IMR-90 (cell line): ENCODE measurements around the gene PACSIN2. TPM values are rescaled to one million over a fixed set of nuclear protein-coding genes. Genes with fewer than 3 reads are reported as not detected.
"Not testable (repeated sequence)": the region's sequence is repeated elsewhere in the genome, so short reads cannot be mapped to it uniquely, and the experiment has no call there.

Experiments used
- ATAC-seq: fragments of 200-7000 bp; cut with Tn5 transposase; 2 replicates; pipeline ENCODE4 v1.9.1; 2020; ENCODE audit warnings: low read depth, mild to moderate bottlenecking, moderate library complexity
- BruUV-seq: library from RNA; stranded (reverse); fragments of 400-500 nt; replicated peaks from 2 replicates; lab custom pipeline; 2021; lab: Mats Ljungman, UMichigan
- CTCF ChIA-PET: fragments of 300-600 bp; formaldehyde crosslinking; extraction: SDS; loops from one replicate; lab custom pipeline; 2021; ENCODE audit warnings: antibody characterized with exemption; lab: Yijun Ruan, JAX
- POLR2A ChIA-PET: fragments of 300-600 bp; sonication (Branson Sonifier 250); formaldehyde crosslinking; loops from one replicate; lab custom pipeline; 2022; ENCODE audit warnings: antibody characterized with exemption; ENCODE audit not compliant: unreplicated experiment; lab: Charles Lee
- DNase-seq: peaks from one replicate; pipeline ENCODE4 v3.0.0; 2013
- H2AFZ ChIP-seq: replicated peaks from 2 replicates; pipeline ENCODE3; 2013; ENCODE audit warnings: low read length, mild to moderate bottlenecking; ENCODE audit not compliant: poor library complexity
- H2AK5ac ChIP-seq: 2 replicates; pipeline ENCODE4 v1.6.1; 2013; ENCODE audit warnings: low read depth, low read length, inconsistent platforms
- H2AK9ac ChIP-seq: replicated peaks from 2 replicates; pipeline ENCODE3; 2013; ENCODE audit warnings: mild to moderate bottlenecking, low read depth, low read length, moderate library complexity; ENCODE audit not compliant: poor library complexity
- H2BK120ac ChIP-seq: 2 replicates; pipeline ENCODE4 v1.6.1; 2013; ENCODE audit warnings: low read depth, low read length, inconsistent platforms
- H2BK15ac ChIP-seq: 3 replicates; pipeline ENCODE4 v1.6.1; 2013; ENCODE audit warnings: low read depth, low read length, inconsistent platforms
- H2BK20ac ChIP-seq: 2 replicates; pipeline ENCODE4 v1.6.1; 2013; ENCODE audit warnings: low read depth, mild to moderate bottlenecking, inconsistent platforms, low read length, moderate library complexity
- H2BK5ac ChIP-seq: 2 replicates; pipeline ENCODE4 v1.6.1; 2013; ENCODE audit warnings: mild to moderate bottlenecking, low read depth, low read length, inconsistent platforms; ENCODE audit not compliant: poor library complexity, severe bottlenecking
- H3K14ac ChIP-seq: replicated peaks from 2 replicates; pipeline ENCODE4 v1.6.1; 2013; ENCODE audit warnings: low read depth, low read length, inconsistent platforms
- H3K18ac ChIP-seq: 2 replicates; pipeline ENCODE4 v1.6.1; 2013; ENCODE audit warnings: low read depth, low read length, control low read depth
- H3K23ac ChIP-seq: 2 replicates; pipeline ENCODE4 v1.6.1; 2013; ENCODE audit warnings: low read depth, low read length, inconsistent platforms
- H3K27ac ChIP-seq: 2 replicates; pipeline ENCODE4 v1.5.1; 2013; ENCODE audit warnings: mild to moderate bottlenecking, control low read depth, low read length; ENCODE audit not compliant: insufficient read depth
- H3K27me3 ChIP-seq: 2 replicates; pipeline ENCODE4 v1.6.1; 2013; ENCODE audit warnings: low read length; ENCODE audit not compliant: control insufficient read depth, insufficient read depth
- H3K36me3 ChIP-seq: 2 replicates; pipeline ENCODE4 v1.6.1; 2013; ENCODE audit warnings: low read length, mixed read lengths; ENCODE audit not compliant: control insufficient read depth, insufficient read depth
- H3K4ac ChIP-seq: 2 replicates; pipeline ENCODE4 v1.6.1; 2013; ENCODE audit warnings: low read depth, low read length, inconsistent platforms
- H3K4me1 ChIP-seq: 2 replicates; pipeline ENCODE4 v1.6.1; 2013; ENCODE audit warnings: low read length, mixed read lengths; ENCODE audit not compliant: control insufficient read depth, insufficient read depth
- H3K4me2 ChIP-seq: 2 replicates; pipeline ENCODE4 v1.6.1; 2013; ENCODE audit warnings: low read depth, mild to moderate bottlenecking, control low read depth, low read length, moderate library complexity
- H3K4me3 ChIP-seq: 2 replicates; pipeline ENCODE4 v1.5.1; 2013; ENCODE audit warnings: low read depth, mild to moderate bottlenecking, control low read depth, low read length, moderate library complexity; ENCODE audit not compliant: insufficient read depth
- H3K56ac ChIP-seq: 2 replicates; pipeline ENCODE4 v1.6.1; 2013; ENCODE audit warnings: low read length, inconsistent platforms; ENCODE audit not compliant: insufficient read depth; ENCODE audit errors: extremely low read depth
- H3K79me1 ChIP-seq, 2 experiments: 2 replicates each; pipeline ENCODE4 v1.6.1; 2013; ENCODE audit warnings: low read length in 2 of 2, inconsistent platforms in 1 of 2, low read depth in 1 of 2
- H3K9ac ChIP-seq: 2 replicates; pipeline ENCODE4 v1.6.1; 2013; ENCODE audit warnings: low read depth, low read length, control low read depth
- H3K9me1 ChIP-seq: 2 replicates; pipeline ENCODE4 v1.6.1; 2013; ENCODE audit warnings: low read length, inconsistent platforms; ENCODE audit not compliant: insufficient read depth
- H3K9me3 ChIP-seq: 2 replicates; pipeline ENCODE4 v1.6.1; 2013; ENCODE audit warnings: low read length; ENCODE audit not compliant: control insufficient read depth, insufficient read depth
- H4K20me1 ChIP-seq: 2 replicates; pipeline ENCODE4 v1.6.1; 2013; ENCODE audit warnings: low read length, inconsistent platforms; ENCODE audit not compliant: insufficient read depth
- H4K5ac ChIP-seq: 2 replicates; pipeline ENCODE4 v1.6.1; 2013; ENCODE audit warnings: mild to moderate bottlenecking, low read depth, low read length, control low read depth
- H4K8ac ChIP-seq, 2 experiments: 2 replicates each; pipeline ENCODE4 v1.6.1; 2013; ENCODE audit warnings: low read depth in 2 of 2, low read length in 2 of 2, control low read depth in 1 of 2, inconsistent platforms in 1 of 2
- H4K91ac ChIP-seq: 2 replicates; pipeline ENCODE4 v1.6.1; 2013; ENCODE audit warnings: low read depth, low read length, inconsistent platforms; ENCODE audit not compliant: insufficient read depth
- BHLHE40 ChIP-seq: fragments of 150-350 bp; IDR thresholded peaks from 2 replicates; pipeline ENCODE4 v1.6.1; 2016; ENCODE audit warnings: mild to moderate bottlenecking, low read depth, low read length
- CEBPB ChIP-seq: IDR thresholded peaks from 2 replicates; pipeline ENCODE4 v1.6.1; 2012; ENCODE audit warnings: low read depth, low read length, improper control_type of control experiment
- CHD1 ChIP-seq: IDR thresholded peaks from 2 replicates; pipeline ENCODE4 v1.6.1; 2012; ENCODE audit warnings: low read depth, low read length, improper control_type of control experiment
- MAFK ChIP-seq: IDR thresholded peaks from 2 replicates; pipeline ENCODE4 v1.6.1; 2012; ENCODE audit warnings: low read depth, low read length, improper control_type of control experiment
- MAZ ChIP-seq: IDR thresholded peaks from 2 replicates; pipeline ENCODE4 v1.6.1; 2012; ENCODE audit warnings: low read depth, mild to moderate bottlenecking, low read length, improper control_type of control experiment, moderate library complexity, borderline replicate concordance
- NFE2L2 ChIP-seq: fragments of 150-350 bp; IDR thresholded peaks from 2 replicates; pipeline ENCODE4 v1.6.1; 2016; ENCODE audit warnings: low read depth, mild to moderate bottlenecking, low read length
- RCOR1 ChIP-seq: IDR thresholded peaks from 2 replicates; pipeline ENCODE4 v1.6.1; 2012; ENCODE audit warnings: mild to moderate bottlenecking, low read length, improper control_type of control experiment; ENCODE audit not compliant: insufficient replicate concordance
- WGBS, 2 experiments: methylation state at CpG; one replicate each; pipeline versions ENCODE4 v1.1.5 to v1.1.7; 2013; ENCODE audit warnings: missing lambda C conversion rate in 2 of 2; ENCODE audit not compliant: insufficient read length in 1 of 2; ENCODE audit errors: extremely low coverage in 2 of 2; 5-methylcytosine and 5-hydroxymethylcytosine counted together
- dilution Hi-C: fragments of 300-500 bp; cut with HindIII; formaldehyde crosslinking; loops from one replicate; pipeline ENCODE4 v1.14.3; 2018; ENCODE audit warnings: low sequenced_read_pairs; ENCODE audit not compliant: unreplicated experiment
- in situ Hi-C: fragments of 300-500 bp; cut with MboI; formaldehyde crosslinking; loops from 3 replicates; pipeline ENCODE4 v1.14.3; 2019; ENCODE audit warnings: low sequenced_read_pairs, inconsistent platforms, mixed read lengths
- intact Hi-C: fragments of 100-400 bp; cut with micrococcal nuclease; formaldehyde crosslinking; loops from 2 replicates; pipeline ENCODE4 v1.10.0; 2022
- polyA plus RNA-seq, 3 experiments: library from polyadenylated mRNA; depleted of rRNA; stranded (reverse); fragments of >200 nt; gene quantifications; 2 replicates each; pipeline ENCODE4 v1.2.3, GENCODE V29; 2012; ENCODE audit warnings: low replicate concordance in 1 of 3
- total RNA-seq: library from RNA; depleted of rRNA; stranded (reverse); fragments of >200 nt; gene quantifications from 2 replicates; pipeline ENCODE4 v1.2.3, GENCODE V29; 2012
- TF ChIP-seq, protein P1 (sequence below): fragments of 150-350 bp; IDR thresholded peaks from 2 replicates; pipeline ENCODE4 v1.6.1; 2016; ENCODE audit warnings: low read depth, mild to moderate bottlenecking, low read length, moderate library complexity, borderline replicate concordance

Gene PACSIN2
- total and polyA plus RNA-seq, 2 of the 4 experiments (the other 2 are of a cell fraction), result 85.0 to 118 TPM

- TF ChIP-seq CHD1 (no peak), MAZ (no peak), NFE2L2 (no peak), RCOR1 (no peak), MAFK (no peak), BHLHE40 (no peak), CEBPB (no peak)
- TF ChIP-seq, protein P1, sequence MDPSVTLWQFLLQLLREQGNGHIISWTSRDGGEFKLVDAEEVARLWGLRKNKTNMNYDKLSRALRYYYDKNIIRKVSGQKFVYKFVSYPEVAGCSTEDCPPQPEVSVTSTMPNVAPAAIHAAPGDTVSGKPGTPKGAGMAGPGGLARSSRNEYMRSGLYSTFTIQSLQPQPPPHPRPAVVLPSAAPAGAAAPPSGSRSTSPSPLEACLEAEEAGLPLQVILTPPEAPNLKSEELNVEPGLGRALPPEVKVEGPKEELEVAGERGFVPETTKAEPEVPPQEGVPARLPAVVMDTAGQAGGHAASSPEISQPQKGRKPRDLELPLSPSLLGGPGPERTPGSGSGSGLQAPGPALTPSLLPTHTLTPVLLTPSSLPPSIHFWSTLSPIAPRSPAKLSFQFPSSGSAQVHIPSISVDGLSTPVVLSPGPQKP, result no peak
- no peak overlapping the region for H3K4me3 ChIP-seq
- H4K20me1 ChIP-seq, result peaks cover 71% of the 10 kb centered on the region
- H3K18ac ChIP-seq, result no peak overlapping the region
- H2AFZ ChIP-seq, result no peak overlapping the region
- no CpG with 5 or more reads among the region's 6 CpGs for WGBS, 2 experiments
- H3K79me1 ChIP-seq, result peaks cover 40 to 86% of the 10 kb centered on the region in 2 experiments
- H4K5ac ChIP-seq, result no peak overlapping the region
- no peaks in the 10 kb centered on the region; the same call in 1 of the 2 replicates for H3K36me3 ChIP-seq
- intact Hi-C loops (no loop called here), dilution Hi-C loops (no loop called here), in situ Hi-C loops (no loop called here)
- no peak overlapping the region for H3K56ac ChIP-seq
- H3K9me3 ChIP-seq, result no peaks in the 10 kb centered on the region
- no peak overlapping the region for H4K91ac ChIP-seq
- no peak overlapping the region for H3K23ac ChIP-seq
- H3K9me1 ChIP-seq, result peaks cover 36% of the 10 kb centered on the region
- no TSS peak for BruUV-seq
- H2BK20ac ChIP-seq, result no peak overlapping the region
- no peak for DNase-seq
- H3K9ac ChIP-seq, result no peak overlapping the region
- CTCF ChIA-PET, result no interaction called here
- no peak overlapping the region for H2AK5ac ChIP-seq
- H3K4me2 ChIP-seq, result no peak overlapping the region
- no peak overlapping the region for H2BK5ac ChIP-seq
- H3K4ac ChIP-seq, result no peak overlapping the region
- peaks cover 19% of the 10 kb centered on the region for H3K4me1 ChIP-seq
- no peak overlapping the region for H3K27ac ChIP-seq
- H2AK9ac ChIP-seq, result no peak overlapping the region
- H2BK15ac ChIP-seq, result no peak overlapping the region
- no peak for ATAC-seq
- POLR2A ChIA-PET, result interaction anchor here (0.6 kb wide), 1 partner anchor 155 kb away, joined by 5 read pairs; no protein-coding TSS in a partner anchor
- no peaks in the 10 kb centered on the region for H3K27me3 ChIP-seq
- H4K8ac ChIP-seq, result no peak overlapping the region
- no peak overlapping the region for H3K14ac ChIP-seq
- no peak overlapping the region for H2BK120ac ChIP-seq
These were observed 89.4 kb downstream of the PACSIN2 start for GRCh38 chr22:42925598-42925997.

DNA sequence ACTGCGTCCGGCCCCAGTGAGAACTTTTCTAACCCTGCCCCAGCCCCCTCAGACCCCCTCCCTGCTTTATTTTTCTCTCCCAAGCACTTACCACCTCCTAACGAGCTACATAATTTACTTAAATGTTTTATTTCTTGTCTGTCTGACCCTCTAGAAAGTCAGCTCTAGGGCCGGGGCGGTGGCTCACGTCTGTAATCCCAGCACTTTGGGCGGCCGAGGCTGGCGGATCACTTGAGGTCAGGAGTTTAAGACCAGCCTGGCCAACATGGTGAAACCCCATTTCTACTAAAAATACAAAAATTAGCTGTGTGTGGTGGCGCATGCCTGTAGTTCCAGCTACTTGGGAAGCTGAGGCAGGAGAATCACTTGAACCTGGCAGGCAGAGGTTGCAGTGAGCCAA lies 89.9 kb downstream of the PACSIN2 start:
- H3K9ac ChIP-seq, DNase-seq, H3K14ac ChIP-seq, H3K56ac ChIP-seq, H2BK5ac ChIP-seq, H2BK20ac ChIP-seq, H3K27ac ChIP-seq, H3K27me3 ChIP-seq, H4K8ac ChIP-seq, H2AK9ac ChIP-seq, dilution Hi-C loops, intact Hi-C loops, ATAC-seq, H2BK120ac ChIP-seq, H3K4ac ChIP-seq, H3K18ac ChIP-seq, H3K9me3 ChIP-seq, H2AFZ ChIP-seq, BruUV-seq, H3K23ac ChIP-seq, H4K91ac ChIP-seq, H3K36me3 ChIP-seq, H3K4me3 ChIP-seq, H3K4me2 ChIP-seq, in situ Hi-C loops, H2BK15ac ChIP-seq, H2AK5ac ChIP-seq, H4K5ac ChIP-seq: not testable (repeated sequence)
- peaks cover 72% of the 10 kb centered on the region for H4K20me1 ChIP-seq
- peaks cover 19% of the 10 kb centered on the region for H3K4me1 ChIP-seq
- H3K79me1 ChIP-seq, result peaks cover 41 to 86% of the 10 kb centered on the region in 2 experiments
- 87% methylated on average over 6 of the region's 10 CpGs; no CpG with 5 or more reads in 1 of the 2 experiments for WGBS, 2 experiments
- POLR2A ChIA-PET, result interaction anchor here (0.6 kb wide), 1 partner anchor 155 kb away, joined by 5 read pairs; no protein-coding TSS in a partner anchor
- peaks cover 36% of the 10 kb centered on the region for H3K9me1 ChIP-seq
- CTCF ChIA-PET, result interaction anchor here (0.7 kb wide), 1 partner anchor 135 kb away, joined by 3 read pairs; no protein-coding TSS in a partner anchor
